ENCODE data around the gene FARS2.

DNA sequence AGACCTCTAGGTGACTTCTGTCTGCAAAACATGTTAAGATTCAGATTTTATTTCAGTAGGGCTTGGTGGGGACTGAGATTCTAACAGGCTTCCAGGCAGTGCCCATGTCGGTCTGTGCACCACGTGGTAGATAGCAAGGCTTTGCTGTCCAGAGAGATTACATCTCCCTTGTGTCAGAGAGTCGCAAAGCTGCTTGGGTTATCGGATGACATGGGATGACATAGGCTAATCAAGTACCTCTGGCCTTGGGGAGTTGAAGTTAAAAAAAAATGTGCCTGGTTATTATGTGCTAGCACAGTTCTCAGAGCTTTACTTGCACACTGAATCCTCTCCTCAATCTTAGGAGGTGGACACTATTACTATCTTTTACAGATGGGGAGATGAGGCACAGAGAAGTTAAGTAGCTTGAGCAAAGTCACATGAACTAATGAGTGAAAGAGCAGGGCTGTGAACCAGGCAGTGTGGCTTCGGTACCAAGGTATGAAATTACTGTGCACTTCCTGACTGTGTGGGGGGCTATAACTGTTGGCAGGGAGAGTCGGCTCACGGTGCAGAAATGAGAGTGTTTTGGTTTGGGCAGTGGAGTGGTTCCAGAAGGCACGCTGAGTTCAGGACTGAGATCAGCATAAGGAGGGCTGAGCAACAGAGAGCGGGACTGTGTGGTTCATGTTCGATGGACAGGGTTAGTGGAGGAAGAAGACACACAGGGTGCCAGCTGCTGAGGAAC, 41.1 kb downstream of the FARS2 start:
- TF ChIP-seq MTF1 (CRISPR knock-in tag; IDR thresholded peaks at IDR 0.05; ENCODE audit: borderline replicate concordance) (no peak), ZNF146 (CRISPR knock-in tag; IDR thresholded peaks at IDR 0.05; ENCODE audit: unreplicated experiment) (no peak), DEAF1 (CRISPR knock-in tag; IDR thresholded peaks at IDR 0.05) (no peak), MXD1 (CRISPR knock-in tag; IDR thresholded peaks at IDR 0.05; ENCODE audit: borderline replicate concordance, poor library complexity, severe bottlenecking) (no peak), SRSF3 (IDR thresholded peaks at IDR 0.05; ENCODE audit: insufficient read depth, low read length) (no peak), NRF1 (conservative IDR thresholded peaks at IDR 0.05 in 1 of 2, IDR thresholded peaks at IDR 0.05 in 1 of 2) (peak in 1 of 2 experiments; percentile 18; a peak in 1 of 4 replicates), BRCA1 (IDR thresholded peaks at IDR 0.05) (no peak), BRCA1 (CRISPR knock-in tag; IDR thresholded peaks at IDR 0.05) (no peak), HMG20B (CRISPR knock-in tag; IDR thresholded peaks at IDR 0.05) (no peak), POLR2A (conservative IDR thresholded peaks at IDR 0.05) (no peak), ETV1 (tag; conservative IDR thresholded peaks at IDR 0.05; ENCODE audit: low read depth) (no peak), BHLHE40 (IDR thresholded peaks at IDR 0.05; ENCODE audit: low read length) (0 out of 2 replicates have a peak, but pooled peaks have one; percentile 6), CTCF (IDR thresholded peaks at IDR 0.05 in 2 of 3, conservative IDR thresholded peaks at IDR 0.05 in 1 of 3; ENCODE audit: insufficient read depth in 2 of 3, low read depth in 1 of 3, low read length in 3 of 3) (no peak), MXI1 (IDR thresholded peaks at IDR 0.05; ENCODE audit: low read depth, low read length) (no peak), RFX5 (IDR thresholded peaks at IDR 0.05; ENCODE audit: low read depth, low read length) (no peak)
